Ramos (cell line): ENCODE measurements around the gene GON4L.
"Not testable (repeated sequence)": the region's sequence is repeated elsewhere in the genome, so short reads cannot be mapped to it uniquely, and the experiment has no call there.

Source experiments
- in situ Hi-C: fragments of 300-500 bp; cut with MboI; formaldehyde crosslinking; loops from one replicate; pipeline ENCODE4 v1.14.3; 2022; ENCODE audit warnings: low sequenced_read_pairs; ENCODE audit not compliant: unreplicated experiment

The GON4L gene, protein sequence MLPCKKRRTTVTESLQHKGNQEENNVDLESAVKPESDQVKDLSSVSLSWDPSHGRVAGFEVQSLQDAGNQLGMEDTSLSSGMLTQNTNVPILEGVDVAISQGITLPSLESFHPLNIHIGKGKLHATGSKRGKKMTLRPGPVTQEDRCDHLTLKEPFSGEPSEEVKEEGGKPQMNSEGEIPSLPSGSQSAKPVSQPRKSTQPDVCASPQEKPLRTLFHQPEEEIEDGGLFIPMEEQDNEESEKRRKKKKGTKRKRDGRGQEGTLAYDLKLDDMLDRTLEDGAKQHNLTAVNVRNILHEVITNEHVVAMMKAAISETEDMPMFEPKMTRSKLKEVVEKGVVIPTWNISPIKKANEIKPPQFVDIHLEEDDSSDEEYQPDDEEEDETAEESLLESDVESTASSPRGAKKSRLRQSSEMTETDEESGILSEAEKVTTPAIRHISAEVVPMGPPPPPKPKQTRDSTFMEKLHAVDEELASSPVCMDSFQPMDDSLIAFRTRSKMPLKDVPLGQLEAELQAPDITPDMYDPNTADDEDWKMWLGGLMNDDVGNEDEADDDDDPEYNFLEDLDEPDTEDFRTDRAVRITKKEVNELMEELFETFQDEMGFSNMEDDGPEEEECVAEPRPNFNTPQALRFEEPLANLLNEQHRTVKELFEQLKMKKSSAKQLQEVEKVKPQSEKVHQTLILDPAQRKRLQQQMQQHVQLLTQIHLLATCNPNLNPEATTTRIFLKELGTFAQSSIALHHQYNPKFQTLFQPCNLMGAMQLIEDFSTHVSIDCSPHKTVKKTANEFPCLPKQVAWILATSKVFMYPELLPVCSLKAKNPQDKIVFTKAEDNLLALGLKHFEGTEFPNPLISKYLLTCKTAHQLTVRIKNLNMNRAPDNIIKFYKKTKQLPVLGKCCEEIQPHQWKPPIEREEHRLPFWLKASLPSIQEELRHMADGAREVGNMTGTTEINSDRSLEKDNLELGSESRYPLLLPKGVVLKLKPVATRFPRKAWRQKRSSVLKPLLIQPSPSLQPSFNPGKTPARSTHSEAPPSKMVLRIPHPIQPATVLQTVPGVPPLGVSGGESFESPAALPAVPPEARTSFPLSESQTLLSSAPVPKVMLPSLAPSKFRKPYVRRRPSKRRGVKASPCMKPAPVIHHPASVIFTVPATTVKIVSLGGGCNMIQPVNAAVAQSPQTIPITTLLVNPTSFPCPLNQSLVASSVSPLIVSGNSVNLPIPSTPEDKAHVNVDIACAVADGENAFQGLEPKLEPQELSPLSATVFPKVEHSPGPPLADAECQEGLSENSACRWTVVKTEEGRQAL (N-terminal part only)

DNA sequence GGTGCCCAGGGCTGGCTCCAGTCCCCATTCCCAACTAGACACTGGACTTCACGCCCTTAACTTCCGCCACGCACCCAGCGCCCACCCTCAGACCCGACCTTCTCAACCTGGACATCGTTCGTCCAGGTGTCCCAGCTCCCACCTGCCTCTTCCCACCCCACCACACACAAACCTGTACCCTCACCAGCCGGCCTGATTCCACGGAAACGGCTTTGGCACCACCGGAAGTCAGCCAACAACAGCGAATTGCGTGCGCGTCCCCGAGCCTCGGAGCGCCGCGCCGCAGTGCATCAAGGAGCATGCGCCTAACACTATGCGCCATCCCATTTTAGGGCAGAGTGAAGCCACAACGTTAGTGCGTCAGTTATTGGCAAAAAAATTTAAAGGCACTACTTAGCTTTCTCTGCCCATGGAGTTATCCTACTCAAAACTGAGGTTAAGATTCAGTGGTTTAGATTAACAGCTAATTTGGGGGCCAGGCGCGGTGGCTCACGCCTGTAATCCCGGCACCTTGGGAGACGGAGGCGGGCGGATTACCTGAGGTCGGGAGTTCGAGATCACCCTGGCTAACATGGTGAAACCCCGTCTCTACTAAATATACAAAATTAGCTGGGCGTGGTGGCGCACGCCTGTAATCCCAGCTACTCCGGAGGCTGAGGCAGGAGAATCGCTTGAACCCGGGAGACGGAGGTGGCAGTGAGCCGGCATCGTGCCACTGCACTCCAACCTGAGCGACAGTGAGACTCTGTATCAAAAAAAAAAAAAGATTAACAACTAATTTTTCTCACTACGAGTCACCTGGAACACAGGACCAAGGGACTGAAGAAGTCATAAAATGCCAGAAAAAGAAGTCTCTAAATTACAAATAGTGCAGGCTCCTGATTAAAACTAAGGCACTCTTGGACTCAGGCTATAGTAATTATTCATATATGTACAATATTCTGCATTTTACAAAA, at the start of gene GON4L:
Gene GON4L, minus strand, starts transcription at position 240 of the 956 bp plus-strand sequence. CDS start 3,434 bp downstream, outside the sequence.
- in situ Hi-C loops, result no loop called here

DNA sequence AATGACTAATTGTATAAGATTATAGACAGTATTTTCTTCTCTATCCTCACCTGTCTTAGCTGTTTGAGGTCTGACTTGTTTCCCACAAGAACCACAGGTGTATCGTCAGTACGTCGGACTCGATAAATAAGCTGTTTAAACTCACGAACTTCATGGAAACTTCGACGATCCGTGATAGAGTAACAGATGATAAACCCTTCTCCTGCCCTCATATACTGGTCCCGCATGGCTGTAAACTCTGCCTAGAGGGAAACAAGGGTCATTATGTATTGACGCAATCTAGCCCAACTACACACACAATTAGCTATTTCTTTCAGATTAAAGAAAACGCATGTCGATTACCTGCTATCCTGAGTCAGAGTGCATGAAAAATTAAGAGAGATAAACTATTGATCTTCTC, 47.2 kb upstream of the GON4L start:
- in situ Hi-C loops, result no loop called here

DNA sequence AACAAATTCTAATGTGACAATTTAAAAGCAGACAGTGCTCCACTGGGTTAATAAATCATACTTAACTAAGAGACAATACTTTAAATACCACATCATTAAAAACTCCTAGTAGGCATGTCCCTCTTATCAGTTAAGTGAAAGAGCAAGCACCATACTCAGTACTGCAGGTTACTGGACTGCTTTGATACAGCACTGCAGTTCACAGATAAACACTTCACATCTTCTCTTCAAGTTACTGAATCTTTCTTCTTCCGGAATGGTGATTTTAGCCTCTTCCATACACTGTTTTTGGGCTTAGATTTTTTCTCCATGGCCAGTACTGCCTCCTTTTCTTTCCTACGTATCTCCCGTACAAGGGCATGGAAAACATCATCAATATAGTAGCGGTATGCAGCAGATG, 43.1 kb upstream of the GON4L start:
- in situ Hi-C loops, result no loop called here

DNA sequence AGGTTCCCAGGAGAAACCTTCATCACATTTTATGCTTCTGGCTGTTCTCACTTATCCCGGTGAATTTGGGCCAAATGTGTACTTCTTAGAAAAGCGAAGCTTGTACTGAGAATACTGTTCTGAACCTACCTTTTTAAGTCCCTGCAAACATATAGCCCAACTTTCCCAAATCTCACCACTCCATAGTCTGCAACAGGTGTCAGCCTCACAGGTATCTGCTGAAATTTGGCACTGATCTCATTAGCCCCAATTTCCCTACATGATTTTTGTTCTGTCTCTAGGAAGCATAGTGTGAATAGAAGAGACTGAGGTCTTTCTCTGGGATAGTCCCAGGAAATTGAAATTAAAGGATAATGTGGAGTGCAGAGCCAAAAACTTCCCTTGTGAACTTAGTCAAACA, 42.7 kb upstream of the GON4L start:
- in situ Hi-C loops, result no loop called here

DNA sequence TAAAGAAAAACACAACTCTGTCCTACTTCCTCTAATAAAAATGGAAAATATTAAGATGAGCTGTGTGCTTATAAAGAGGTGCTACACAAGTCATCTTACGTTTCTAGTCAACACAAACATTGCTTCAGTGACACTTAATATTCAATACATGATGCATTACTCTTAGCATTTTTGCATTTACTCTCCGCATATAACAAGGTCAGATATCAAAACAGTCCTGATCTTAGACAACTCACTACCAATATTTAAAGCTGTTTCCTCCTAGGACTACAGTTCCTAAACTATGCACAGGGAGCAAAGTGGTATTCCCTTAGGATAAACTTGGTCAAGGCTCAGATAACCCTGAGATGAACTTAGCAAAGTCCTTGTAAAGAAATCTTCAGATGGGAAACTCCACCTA, 41.9 kb upstream of the GON4L start:
- in situ Hi-C loops, result no loop called here

DNA sequence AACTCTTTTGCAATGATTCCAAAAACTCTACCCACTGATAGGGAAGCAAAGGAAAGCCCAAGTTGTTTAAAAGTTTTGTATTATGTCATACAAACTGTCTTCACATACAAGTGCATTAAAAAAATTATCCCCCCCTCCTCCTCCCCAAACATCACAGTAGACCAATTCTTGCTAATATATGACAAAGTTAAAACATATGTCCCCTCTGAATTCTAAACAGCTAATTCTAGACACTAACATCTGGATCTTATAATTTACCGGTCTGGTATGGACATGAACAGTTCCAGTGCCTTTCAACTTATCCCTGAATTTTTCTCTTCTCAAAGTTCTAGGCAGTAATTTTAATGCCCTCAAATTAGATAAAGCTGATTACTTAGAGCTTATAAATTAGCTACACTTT, 40.7 kb upstream of the GON4L start:
- in situ Hi-C loops, result no loop called here

DNA sequence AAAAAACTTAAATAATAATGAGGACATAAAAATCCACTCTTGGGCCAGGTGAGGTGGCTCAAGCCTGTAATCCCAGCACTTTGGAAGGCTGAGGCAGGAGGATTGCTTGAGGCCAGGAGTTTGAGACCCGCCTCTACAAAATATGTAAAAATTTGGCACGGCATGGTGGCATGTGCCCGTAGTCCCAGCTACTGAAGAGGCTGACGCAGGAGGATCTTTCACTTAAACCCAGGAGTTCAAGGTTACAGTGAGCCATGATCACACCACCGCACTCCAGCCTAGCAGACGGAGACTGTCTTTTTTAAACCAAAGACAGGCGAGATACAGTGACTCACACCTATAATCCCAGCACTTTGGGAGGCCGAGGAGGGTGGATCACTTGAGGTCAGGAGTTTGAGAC, 39.5 kb upstream of the GON4L start:
- in situ Hi-C loops, result not testable (repeated sequence)

DNA sequence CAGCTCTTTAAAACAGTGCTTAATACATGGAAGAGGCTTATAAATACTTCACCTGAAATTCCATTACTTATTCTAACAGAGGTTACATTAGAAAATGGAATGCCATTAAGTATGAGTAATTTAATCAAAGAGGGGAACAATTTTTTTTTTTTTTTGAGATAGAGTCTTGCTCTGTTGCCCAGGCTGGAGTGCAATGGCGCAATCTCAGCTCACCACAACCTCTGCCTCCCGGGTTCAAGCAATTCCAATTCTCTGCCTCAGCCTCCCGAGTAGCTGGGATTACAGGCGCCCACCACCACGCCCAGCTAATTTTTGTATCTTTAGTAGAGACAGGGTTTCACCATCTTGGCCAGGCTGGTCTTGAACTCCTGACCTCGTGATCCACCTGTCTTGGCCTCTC, 38.6 kb upstream of the GON4L start:
- in situ Hi-C loops, result not testable (repeated sequence)

DNA sequence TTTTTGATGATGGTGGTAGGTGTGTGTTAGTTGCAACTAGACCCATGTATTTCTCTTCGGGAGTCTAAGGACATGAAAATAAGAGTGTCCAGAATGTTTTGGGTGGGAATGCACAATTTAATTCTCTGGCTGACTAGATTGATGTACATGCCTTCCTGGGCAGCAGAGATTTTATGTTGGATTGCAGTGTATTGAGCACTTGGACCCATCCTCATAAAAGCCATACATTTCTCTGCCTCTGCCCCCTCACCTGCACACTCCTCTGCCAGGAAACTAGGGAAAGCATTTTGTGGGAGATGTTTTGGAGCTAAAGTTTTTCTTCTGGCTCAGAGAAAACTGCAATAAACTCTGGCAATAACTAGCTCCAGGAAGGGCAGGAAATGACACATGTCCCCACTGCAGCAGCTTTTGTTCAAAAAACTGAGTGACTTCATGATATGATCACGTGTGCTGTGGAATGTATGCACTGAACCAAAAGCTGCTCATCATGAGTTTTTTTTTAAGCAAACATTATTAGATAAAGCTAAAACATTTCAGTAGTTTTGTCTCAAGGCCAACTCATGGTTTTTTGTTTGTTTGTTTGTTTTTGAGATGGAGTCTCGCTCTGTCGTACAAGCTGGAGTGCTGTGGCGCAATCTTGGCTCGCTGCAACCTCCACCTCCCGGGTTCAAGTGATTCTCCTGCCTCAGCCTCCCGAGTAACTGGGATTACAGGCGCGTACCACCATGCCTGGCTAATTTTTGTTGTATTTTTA, 36.6 kb upstream of the GON4L start:
- in situ Hi-C loops, result no loop called here

DNA sequence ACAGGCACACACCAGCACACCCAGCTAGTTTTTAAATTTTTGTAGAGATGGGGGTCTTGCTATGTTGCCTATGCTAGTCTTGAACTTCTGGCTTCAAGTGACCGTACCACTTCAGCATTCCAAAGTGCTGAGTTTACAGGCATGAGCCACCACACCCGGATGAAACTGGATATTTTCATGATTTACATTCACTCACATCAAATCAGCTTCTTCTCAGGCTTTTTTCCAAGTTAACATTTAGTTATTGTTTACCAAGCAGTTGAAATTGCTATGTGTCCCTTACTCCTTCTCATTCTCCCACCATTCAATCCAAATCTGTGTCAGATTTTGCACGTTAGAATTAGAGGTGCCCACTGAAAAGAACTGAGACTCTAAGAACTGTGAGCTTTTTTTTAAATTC, 35.8 kb upstream of the GON4L start:
- in situ Hi-C loops, result no loop called here

DNA sequence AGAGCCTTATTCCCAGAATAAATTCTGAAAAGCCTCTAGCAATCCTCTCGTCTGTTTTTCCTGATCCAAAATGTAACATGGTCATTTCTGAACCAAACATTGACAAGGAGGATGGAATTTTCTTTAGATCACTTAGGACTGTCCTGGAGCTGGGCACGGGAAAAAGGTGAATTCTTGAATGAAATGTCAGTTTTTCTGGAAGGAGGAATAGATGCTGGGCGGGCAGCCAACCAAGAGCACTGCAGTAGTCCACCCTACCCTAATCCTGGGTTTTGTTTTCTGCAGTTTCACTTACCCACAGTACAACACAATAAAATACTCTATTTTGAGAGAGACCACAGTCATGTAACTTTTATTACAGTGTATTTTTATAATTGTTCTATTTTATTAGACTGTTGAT, 33.2 kb upstream of the GON4L start:
- in situ Hi-C loops, result no loop called here

DNA sequence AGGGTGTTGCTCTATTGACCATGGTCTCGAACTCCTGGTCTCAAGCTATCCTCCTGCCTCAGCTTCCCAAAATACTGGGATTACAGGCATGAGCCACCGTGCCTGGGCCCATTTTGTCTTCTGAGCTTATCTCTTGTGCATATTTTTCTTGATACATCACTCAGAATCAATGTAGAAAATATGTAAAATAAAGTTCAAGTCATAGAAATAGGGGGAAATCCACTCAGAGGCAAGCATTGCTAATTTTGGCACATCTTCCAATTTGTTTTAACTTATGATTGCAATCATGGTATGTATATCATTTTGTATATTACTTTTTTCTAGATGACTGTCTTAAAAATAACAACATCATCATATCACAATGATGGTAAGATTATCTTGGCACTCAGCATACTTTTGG, 32.6 kb upstream of the GON4L start:
- in situ Hi-C loops, result no loop called here

DNA sequence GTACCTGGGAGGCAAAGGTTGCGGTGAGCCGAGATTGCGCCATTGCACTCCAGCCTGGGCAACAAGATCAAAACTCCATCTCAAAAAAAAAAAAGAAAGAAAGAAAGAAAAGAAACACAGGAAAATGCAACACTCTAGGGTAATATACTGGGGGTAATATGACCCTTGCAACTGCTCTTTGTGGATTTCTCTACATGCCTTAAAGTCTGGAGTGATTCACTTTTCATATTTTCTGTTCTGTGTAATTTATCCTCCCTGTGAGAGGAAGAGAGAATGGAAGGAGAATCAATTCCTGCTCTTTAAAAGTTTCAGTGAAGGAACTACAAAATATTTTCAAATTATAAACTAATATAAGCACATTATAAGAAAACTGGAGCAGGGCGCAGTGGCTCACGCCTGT, 31.5 kb upstream of the GON4L start:
- in situ Hi-C loops, result no loop called here

DNA sequence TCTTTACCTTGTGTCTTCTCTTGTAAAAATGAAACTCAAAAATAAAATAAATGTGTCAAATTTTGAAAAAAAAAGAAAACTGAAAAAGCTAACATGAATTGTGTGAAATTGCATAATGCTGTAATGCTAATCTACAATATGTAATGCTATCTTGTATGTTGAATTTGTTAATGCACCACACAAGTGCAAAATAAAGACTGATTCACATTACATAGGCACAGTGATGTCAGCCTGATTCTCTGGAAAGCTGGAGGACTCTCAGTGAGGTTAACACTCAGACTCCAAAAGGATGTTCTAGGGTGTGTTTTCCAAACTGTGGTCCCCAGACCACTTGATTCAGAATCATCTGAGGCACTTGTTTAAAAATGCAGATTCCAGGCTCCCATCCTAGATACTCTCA, 28.0 kb upstream of the GON4L start:
- in situ Hi-C loops, result no loop called here

DNA sequence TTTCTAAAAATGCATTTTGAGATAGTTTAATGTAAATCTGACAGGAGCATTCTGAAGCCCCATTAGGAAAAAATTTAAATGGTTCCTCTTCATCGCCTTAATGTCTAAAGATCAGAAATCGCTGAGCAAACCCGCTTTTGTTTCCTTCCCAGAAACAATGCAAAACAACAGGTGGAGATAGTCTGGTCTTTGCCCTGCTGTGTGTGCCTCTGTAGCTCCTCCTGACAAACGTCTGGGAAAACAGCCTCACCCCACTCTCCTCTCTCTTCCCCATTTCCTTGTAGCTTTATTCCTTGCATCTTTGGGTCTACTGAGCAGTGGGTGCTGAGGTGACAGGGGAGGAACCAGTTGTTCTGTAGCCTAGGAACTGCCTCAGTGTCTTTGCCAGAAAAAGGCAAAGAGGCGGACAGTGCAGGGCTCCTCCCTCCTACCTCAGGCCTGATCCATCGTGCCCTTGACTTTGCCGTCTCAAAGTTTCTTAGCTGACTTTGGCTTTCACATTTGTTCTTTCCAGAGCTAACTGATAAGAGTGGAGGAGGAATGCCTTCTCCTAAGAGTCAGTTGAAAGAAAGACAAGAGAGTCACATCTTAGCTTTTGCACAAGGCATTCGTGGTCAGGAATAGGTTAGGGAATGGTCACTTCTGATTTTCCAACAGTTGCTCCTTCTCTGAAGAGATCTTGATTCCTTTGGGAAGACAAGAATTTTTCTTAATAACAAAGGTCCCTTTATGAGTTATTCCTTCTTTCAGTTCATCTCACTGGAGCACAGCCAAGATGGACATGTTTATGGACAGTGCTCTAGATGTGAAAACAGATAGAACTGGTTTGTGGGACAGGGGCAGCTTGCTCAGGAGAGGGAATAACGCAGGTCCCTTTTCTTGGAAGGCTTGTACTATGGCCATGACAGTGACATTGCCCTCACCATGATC, 27.3 kb upstream of the GON4L start:
- in situ Hi-C loops, result no loop called here

DNA sequence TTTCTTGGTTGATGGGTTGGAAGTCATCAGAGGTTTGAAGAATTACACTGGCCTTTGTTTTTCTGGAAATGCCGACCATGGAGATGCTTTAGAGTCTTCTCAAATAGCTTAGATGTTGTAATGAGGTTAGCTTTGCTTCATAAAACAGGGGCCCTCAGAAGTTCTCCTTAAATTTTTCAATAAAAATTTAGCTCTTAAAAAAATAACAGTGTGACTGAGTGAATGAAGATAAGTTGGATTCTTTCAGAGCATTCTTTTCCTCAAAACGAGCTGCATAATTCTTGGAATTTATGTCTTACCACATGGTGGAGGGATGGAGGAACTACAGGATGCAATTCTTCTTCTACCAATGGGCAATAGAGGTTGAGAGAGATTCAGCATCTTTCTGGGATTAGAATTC, 25.8 kb upstream of the GON4L start:
- in situ Hi-C loops, result no loop called here

DNA sequence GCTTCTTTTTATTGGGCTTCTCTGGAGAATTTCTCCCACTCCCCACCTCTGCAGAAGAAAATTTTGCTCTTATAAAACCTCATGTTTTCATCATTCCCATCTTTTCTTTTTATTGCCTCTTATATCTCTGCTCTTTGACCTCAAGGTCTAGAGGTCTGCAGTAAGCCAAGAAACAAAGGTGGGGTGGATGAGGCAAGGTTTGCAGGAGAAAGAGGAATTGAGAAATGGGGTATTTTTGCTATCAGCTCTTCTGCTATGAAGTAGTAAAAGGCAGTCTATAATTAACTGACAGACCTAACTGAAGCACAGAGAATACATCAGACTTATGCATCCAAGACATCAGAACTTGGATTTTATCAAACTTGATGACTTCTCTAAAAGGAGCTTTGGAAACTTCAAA, 25.2 kb upstream of the GON4L start:
- in situ Hi-C loops, result no loop called here

DNA sequence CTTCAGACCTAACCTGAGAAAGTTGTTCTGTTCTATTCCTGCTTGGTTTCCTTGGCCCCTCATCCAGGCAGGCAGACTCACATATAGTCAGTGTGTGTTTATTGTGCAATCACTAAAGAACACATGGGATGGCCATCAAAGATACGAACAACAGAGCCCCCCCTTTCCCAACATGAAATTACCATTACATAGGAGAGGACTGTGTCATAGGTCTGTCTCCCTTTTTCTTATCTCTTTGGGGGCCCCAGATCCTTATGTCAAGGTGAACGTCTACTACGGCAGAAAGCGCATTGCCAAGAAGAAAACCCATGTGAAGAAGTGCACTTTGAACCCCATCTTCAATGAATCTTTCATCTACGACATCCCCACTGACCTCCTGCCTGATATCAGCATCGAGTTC, 23.9 kb upstream of the GON4L start:
- in situ Hi-C loops, result no loop called here
